Stimulated activated CD8-positive, alpha-beta memory T cell treated with anti-CD3 and anti-CD28 coated beads, Interleukin-12 subunit alpha, Interleukin-12 subunit beta, amount 100 ng/mL, for 24 hours (primary cell): ENCODE data around the gene NPY2R.

Experiments used
- DNase-seq: peaks from one replicate; pipeline ENCODE4 v3.0.0-alpha.2; 2020; ENCODE audit errors: extremely low read depth

The NPY2R gene

GRCh38 chr4:155248002-155248896 is 39.8 kb downstream of the NPY2R start:
- no peak for DNase-seq

GRCh38 chr4:155249016-155249566 is 40.7 kb downstream of the NPY2R start:
- no peak for DNase-seq

GRCh38 chr4:155252327-155252726 is 43.9 kb downstream of the NPY2R start:
- DNase-seq: no peak

DNA sequence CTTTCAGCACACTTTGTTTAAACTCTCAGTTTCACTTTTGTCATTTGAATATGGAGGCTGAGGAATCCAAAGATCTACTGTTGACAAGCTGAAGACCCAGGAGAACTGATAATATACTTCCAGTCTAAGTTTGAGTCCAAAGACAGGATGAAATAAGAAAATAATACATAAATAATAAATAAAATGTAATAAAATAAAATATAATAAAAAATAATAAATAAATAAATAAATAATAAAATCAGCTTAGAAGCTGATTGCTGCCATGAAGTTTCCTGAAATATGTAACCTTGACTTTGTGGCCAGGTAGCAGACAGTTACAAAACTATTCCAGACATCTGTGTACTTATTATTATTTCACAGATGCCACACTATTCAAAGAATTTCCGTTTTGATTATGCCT is 55.0 kb downstream of the NPY2R start:
- no peak for DNase-seq

DNA sequence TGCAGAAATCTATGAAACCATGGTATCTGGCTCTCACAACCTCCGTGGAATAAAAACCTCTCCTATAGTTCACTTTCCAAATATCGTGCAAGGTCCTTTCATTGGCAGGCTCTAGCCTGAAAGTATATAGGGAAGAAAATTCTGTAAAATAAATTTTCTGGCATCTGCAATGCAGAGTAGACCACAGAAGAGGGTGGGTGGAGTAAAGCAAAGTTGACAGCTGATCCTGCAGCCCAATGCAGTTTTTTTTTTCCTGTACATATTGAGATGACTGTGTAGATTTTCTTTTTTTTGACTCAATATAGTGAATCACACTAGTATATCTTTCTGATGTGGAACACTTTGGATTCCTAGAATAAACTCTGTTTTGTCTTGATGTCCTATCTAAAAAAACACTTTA is 56.7 kb downstream of the NPY2R start:
- DNase-seq: no peak
